GM18873 (cell line): ENCODE results near the gene APOB.
A peak's percentile ranks its signal among the peaks of the same experiment; 100 is the strongest.

Source experiments
- ATAC-seq: cut with Tn5 transposase; IDR thresholded peaks from one replicate; pipeline ENCODE4 v1.9.1; 2021; ENCODE audit warnings: mild to moderate bottlenecking, moderate library complexity, moderate number of reproducible peaks; ENCODE audit not compliant: unreplicated experiment, low FRiP score

Gene APOB

GRCh38 chr2:21052044-21052443 is 8.2 kb upstream of the APOB start:
- no peak for ATAC-seq

DNA sequence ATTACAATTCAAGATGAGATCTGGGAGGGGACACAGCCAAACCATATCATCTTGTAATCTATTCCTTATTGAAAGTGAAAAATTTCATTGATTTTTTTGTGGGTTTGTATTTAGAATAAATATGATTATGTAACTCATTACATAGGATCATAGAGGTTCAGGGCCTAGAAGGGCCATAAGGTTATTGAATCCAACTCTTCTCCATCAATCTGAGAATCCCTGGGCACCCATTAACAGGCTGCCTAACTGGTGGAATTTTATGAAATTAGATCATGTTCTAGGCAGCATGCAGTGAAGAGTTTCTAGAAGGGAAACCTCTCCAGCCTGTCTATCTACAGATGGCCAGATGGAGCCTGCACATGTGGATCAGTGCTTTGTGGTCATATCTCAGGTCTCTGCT is 6.3 kb upstream of the APOB start:
- no peak for ATAC-seq

DNA sequence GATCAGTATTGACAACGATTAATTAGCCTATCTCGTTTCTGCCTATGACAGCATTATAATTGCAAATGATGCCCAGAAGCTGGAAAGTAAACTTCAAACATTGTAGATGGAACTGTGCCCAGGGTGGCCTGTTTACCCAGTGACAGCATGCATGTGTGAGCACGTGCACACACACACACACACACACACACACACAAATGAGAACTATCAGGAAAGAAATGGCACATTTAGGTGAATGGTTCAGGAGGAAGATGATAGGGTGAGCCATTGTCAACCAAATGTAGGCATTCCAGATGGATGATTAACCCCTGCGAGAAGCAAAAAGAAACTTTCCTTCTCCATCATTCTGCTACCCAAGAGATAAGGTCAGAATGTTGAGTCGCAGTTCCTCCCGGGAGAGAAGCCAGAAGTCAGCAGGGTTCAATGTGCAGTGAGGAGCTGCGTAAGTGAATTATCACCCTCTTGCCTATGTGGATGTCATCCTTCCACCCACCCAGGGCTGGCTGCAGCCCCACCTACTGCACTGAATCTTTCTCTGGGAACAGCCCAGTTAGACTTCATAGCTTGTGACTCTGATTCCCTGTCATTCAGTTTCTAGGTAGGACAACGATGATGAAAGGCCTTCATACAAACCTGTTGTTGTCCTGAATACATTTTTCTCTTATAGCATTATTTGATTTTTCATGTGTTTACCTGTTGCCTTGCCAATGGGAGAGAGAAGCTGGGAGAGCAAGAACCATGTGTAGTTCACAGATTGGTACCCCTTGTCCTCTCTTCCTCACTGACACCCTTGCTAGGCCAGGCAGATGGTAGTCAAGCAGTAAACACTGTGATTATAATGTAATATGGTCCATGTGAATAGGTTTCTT is 3.5 kb upstream of the APOB start:
- no peak for ATAC-seq

GRCh38 chr2:21046506-21046905 is 2.6 kb upstream of the APOB start:
- no peak for ATAC-seq

DNA sequence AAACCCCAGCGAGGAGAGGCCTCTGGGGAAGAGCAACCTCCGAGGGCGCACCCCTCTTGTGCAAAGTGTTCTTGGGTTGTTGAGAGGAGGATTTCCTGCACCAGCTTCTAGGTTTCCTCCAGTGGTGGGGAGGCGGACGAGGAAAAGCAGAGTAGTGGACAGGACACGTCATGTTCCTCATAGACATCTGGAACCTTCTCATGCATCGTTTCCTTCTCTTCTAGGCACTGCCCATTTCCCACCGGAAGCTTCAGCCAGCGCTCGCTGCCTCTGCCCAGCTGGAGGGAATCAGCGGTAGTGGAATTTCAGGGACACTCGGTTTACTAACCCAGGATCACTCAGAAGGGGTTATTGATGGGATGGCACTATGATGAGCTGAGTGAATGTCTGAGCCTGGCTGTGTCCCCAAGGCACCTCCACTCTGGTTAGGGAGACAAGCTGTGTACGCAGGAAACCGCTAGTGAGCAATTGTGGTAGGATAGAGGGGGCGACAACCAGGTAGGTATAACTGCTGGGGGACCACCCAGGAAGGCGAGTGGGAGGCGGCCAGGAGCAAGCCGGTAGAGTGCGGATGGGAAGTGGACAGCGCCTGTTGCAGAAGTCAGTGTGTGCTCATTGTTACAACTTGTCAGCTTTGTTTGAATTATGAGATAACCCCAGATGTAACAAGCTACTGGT is 960 bp upstream of the APOB start:
- no peak for ATAC-seq

- ATAC-seq = peak; percentile 68
Observed at GRCh38 chr2:21042958-21043743, 722 bp downstream of the APOB start.

DNA sequence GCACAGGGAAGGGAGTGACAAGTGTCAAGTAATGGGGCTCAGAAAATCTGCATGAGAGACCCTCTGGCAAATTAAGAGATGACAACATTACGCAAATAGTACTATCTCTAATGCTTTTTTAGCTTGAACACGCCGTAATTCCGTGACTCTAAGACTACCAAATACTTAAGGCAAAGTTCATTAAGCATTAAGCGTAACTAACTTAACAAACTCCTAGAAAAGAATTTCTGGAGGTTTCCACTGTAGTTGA is 1.2 kb downstream of the APOB start:
- no peak for ATAC-seq

DNA sequence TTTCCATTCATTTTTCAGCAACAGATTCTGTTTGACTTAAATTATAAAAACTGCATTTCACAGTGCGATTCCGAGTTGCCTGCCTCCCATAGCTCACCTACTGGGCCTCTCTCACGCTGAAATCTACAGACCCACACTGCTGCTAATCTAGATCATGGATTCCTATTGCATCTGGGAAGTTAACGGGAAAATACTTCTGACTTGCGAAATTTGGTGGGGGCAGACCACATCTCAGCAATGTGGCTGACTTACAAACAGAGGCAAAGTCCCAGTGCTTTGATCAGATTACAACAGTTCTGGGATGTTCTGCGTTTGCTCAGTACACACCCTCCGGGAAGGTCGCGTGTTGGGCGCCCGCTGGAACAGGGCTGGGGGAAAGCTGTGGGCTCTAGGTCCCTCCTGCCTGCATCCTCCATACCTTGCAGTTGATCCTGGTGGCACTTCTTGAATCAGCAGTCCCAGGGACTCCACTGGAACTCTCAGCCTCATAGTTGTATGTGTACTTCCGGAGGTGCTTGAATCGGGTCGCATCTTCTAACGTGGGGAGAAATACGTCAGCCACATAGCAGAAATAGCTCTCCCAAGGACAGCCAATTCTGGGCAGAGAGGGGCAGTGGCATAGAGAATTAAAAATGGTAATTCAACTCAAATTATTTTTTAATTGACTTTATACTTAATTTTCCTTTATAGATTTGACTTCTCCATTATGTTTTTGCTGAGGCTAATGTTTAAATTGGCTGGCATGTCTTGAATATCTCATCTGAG is 1.7 kb downstream of the APOB start:
- ATAC-seq = no peak

- ATAC-seq = no peak
Observed at GRCh38 chr2:21041462-21041861, 2.4 kb downstream of the APOB start.

DNA sequence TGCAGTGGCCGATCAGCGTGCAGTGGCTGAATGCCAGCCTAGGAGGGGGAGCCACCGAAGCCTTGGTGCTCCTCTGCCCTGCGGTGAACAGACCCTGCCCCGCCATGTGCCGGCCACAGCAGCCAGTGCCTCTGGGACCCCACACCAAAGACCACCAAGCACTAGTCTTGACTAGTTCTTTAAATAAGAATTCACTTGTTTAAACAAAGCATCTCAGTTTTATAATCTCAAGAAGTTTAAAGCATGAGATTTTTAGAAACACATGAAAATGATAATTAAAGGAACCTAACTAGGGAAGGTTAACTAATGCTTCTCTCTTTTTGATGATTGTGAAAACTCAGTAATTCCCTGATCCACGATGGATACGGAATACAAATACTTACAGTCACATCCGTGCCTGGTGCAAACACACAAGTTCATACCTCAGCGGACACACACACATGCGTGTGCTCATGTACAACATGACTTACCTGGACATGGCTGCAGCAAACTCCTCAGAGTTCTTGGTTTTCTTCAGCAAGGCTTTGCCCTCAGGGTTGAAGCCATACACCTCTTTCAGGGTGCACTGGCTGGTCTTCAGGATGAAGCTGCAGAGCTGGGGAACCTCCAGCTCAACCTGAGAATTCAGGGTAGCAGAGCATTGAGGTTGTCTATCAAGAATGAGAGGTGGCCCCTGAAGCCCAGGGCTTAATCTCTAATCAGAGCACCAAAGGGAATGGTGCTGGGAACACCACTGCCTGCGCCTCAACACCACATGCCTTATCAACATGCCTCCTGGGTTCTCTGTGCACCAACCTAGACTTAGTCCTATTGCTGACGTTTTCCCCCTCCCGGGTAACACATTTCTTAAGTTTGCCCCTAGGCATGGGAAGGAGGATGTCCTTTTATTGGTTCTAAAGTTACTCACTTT is 3.1 kb downstream of the APOB start:
- ATAC-seq = no peak

- ATAC-seq = no peak
Observed at GRCh38 chr2:21039979-21040467, 3.9 kb downstream of the APOB start.

- no peak for ATAC-seq
Observed at GRCh38 chr2:21039080-21039556, 4.8 kb downstream of the APOB start.

DNA sequence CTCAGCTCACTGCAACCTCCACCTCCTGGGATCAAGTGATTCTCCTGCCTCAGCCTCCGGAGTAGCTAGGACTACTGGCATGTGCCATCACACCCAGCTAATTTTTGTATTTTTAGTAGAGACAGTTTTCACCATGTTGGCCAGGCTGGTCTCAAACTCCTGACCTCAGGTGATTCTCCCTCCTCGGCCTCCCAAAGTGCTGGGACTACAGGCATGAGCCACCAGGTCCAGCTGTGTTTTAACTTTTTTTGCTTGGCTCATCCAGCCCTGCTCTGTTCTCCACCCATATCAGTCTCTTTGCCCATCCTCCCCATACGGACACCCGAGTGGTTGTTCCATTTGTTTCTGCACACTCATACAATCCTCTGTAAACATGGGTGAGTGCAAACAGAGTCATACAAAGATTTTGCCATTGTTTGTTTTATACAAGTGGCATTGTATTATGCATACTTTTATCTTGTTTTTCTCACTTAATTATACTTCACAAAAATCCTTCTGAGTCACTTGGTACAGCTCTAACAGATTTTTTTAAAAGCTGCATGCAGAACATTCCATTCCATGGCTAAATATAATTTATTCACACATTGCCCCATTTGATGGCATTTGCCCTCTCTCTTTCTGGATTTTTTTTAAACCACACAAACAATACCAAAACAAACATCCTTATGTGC is 5.3 kb downstream of the APOB start:
- ATAC-seq = no peak

GRCh38 chr2:21037671-21038108 is 6.2 kb downstream of the APOB start:
- no peak for ATAC-seq

- no peak for ATAC-seq
Observed at GRCh38 chr2:21036708-21037670, 6.9 kb downstream of the APOB start.

- no peak for ATAC-seq
Observed at GRCh38 chr2:21035974-21036707, 7.7 kb downstream of the APOB start.
